Measurements from ENCODE around the gene ZNF79. TPM values are rescaled to one million over a fixed set of nuclear protein-coding genes. Genes with fewer than 3 reads are reported as not detected.
A peak's percentile ranks its signal among the peaks of the same experiment; 100 is the strongest.

Gene ZNF79
- total RNA-seq, 2 experiments from 2014 or later = 12.5 to 12.7 TPM

- Mint-ChIP-seq H3K9me3 (no peaks in the 10 kb centered on the region), H3K4me3 (no peak overlapping the region), H3K27me3 (no peaks in the 10 kb centered on the region), H3K36me3 (ENCODE audit: low read depth) (peaks cover 3% of the 10 kb centered on the region), H3K4me1 (peaks cover 20% of the 10 kb centered on the region), H3K27ac (no peak overlapping the region)
- DNase-seq = no peak
- POLR2A ChIA-PET = interaction anchor here (2.4 kb wide), 1 partner anchor 31 kb away, joined by 12 read pairs; the partner anchor contains the start of genes LRSAM1 and RPL12
- CTCF ChIA-PET = no interaction called here
Observed at GRCh38 chr9:127419348-127419747, 4.8 kb upstream of the ZNF79 start.

DNA sequence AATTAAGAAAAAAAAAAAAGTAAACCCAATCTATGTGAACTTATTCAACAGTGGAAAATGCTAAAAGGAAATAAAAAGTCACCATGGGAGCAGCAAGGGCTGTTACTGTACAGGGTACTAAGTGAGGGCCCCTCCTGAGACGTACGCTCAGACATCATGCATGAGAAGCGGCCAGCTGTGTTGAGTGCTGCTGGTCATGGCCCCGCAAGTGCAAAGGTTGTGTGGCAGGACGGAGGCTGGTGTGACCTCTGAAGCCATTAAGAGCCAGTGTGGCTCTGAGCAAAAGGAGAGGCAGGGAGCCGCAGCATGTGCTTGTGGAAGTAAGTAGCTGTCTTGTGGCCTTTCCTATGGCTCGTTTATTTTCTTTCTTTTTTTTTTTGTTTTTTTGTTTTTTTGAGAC lies 3.1 kb upstream of the ZNF79 start:
- POLR2A ChIA-PET = no interaction called here
- Mint-ChIP-seq H3K27ac (no peak overlapping the region), H3K27me3 (no peaks in the 10 kb centered on the region), H3K4me3 (no peak overlapping the region), H3K4me1 (peaks cover 36% of the 10 kb centered on the region), H3K36me3 (ENCODE audit: low read depth) (peaks cover 7% of the 10 kb centered on the region), H3K9me3 (no peaks in the 10 kb centered on the region)
- CTCF ChIA-PET = no interaction called here
- DNase-seq = no peak

DNA sequence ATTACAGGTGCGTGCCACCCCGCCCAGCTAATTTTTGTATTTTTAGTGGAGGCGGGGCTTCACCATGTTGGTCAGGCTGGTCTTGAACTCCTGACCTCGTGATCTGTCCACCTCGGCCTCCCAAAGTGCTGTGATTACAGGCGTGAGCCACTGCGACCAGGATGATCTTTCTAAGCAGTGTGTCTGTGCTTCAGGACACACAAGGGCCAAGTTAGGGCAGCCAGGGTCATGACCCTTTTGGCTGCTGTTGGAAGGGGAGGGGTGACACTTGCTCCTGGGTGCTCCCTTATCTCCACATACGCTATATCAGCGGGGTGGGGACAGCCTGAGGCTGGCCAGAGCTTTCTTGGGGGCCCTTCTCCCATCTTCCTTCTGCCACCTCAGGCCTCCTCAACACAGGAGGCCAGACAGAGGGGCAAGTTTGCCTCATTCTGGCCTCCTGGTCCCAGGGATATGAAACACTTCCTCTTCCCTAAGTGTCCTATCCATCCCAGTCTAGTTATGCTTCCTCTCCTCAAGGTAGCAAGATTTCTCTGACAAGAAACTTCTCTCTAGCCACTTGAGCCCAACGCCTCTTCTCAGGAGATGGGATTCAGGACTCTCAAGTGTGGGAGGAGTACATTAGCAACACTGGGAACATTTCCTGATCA lies 1.9 kb upstream of the ZNF79 start:
- Mint-ChIP-seq H3K27me3 (no peaks in the 10 kb centered on the region), H3K27ac (no peak overlapping the region), H3K4me3 (no peak overlapping the region), H3K4me1 (peaks cover 45% of the 10 kb centered on the region), H3K36me3 (ENCODE audit: low read depth) (peaks cover 14% of the 10 kb centered on the region), H3K9me3 (no peaks in the 10 kb centered on the region)
- no peak for DNase-seq
- POLR2A ChIA-PET = interaction anchor here (2.4 to 4.0 kb wide), 2 partner anchors 25 to 29 kb away, joined by 14 to 75 read pairs; partner anchors contain the start of genes LRSAM1, RPL12 and SLC2A8
- CTCF ChIA-PET = no interaction called here

GRCh38 chr9:127422787-127423186 lies 1.4 kb upstream of the ZNF79 start:
- H3K4me3 Mint-ChIP-seq = peak overlapping the region; percentile 93
- ChIA-PET CTCF (interaction anchor here (0.6 to 1.2 kb wide), 2 partner anchors 208 to 455 kb away, joined by 3 read pairs; no protein-coding TSS in a partner anchor), POLR2A (interaction anchor here (0.9 to 4.0 kb wide), 4 partner anchors 26 to 178 kb away, joined by 3 to 75 read pairs (median 8); partner anchors contain the start of genes LRSAM1, RPL12 and SLC2A8)
- no peaks in the 10 kb centered on the region for H3K27me3 Mint-ChIP-seq
- no peak overlapping the region for H3K27ac Mint-ChIP-seq
- no peaks in the 10 kb centered on the region for H3K9me3 Mint-ChIP-seq
- DNase-seq = no peak
- H3K36me3 Mint-ChIP-seq (ENCODE audit: low read depth) = peaks cover 15% of the 10 kb centered on the region
- H3K4me1 Mint-ChIP-seq = peaks cover 49% of the 10 kb centered on the region

DNA sequence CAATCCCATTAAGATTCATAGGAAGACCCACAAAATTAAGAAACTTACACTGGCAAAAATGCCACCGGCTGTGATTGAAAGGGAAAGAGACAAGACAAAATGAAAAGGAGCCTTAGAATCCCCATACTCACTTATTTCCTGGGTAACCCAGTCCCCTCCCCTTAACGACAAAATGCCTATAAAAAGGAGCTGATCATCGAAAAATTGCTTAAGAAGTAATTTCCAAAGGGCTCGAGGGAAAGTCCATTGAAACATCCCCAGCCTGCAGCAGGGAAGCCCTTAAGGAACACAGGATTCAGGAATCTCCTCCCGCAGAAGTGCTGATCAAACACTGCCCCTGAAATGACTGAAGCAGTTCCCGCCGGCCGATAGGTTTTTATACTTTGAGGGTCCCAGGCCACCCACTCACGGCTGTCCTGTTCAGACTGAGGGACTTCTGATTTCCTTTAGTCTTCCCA lies 677 bp upstream of the ZNF79 start:
- DNase-seq = no peak
- no peaks in the 10 kb centered on the region for H3K27me3 Mint-ChIP-seq
- peak overlapping the region; percentile 93 for H3K4me3 Mint-ChIP-seq
- peaks cover 53% of the 10 kb centered on the region for H3K4me1 Mint-ChIP-seq
- CTCF ChIA-PET = interaction anchor here (1.2 to 1.6 kb wide), 2 partner anchors 27 to 209 kb away, joined by 3 to 11 read pairs; partner anchors contain the start of gene SLC2A8
- POLR2A ChIA-PET = interaction anchor here (0.9 to 4.0 kb wide), 11 partner anchors 8 to 199 kb away, joined by 3 to 75 read pairs (median 5); partner anchors contain the start of genes LRSAM1, RPL12 and SLC2A8
- H3K36me3 Mint-ChIP-seq (ENCODE audit: low read depth) = peaks cover 21% of the 10 kb centered on the region
- no peaks in the 10 kb centered on the region for H3K9me3 Mint-ChIP-seq
- peak overlapping the region; percentile 91 for H3K27ac Mint-ChIP-seq

DNA sequence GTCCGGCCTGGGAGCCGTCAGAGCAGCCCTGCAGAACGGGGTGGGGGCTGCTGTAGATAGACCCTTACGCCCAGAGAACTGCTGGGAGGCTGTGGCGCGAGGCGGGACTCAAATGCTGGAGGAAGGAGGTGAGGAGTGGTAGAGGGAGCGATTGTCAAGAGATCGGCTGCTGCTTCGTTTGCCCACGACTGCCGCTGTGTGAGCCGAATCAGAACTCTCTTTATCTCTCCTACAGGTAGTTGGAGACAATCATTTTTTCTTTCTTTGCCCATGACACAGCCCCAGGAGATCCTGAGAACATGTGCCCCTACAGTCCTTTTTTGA lies 456 bp downstream of the ZNF79 start:
- Mint-ChIP-seq H3K27ac (peak overlapping the region; percentile 91), H3K4me1 (peaks cover 52% of the 10 kb centered on the region), H3K9me3 (no peaks in the 10 kb centered on the region), H3K4me3 (peak overlapping the region; percentile 93), H3K36me3 (ENCODE audit: low read depth) (peaks cover 28% of the 10 kb centered on the region), H3K27me3 (no peaks in the 10 kb centered on the region)
- DNase-seq = no peak
- POLR2A ChIA-PET = interaction anchor here (0.9 to 4.0 kb wide), 12 partner anchors 9 to 620 kb away, joined by 3 to 75 read pairs (median 4); partner anchors contain the start of genes LRSAM1, RPL12, SLC2A8 and ZBTB43
- CTCF ChIA-PET = interaction anchor here (0.6 to 1.6 kb wide), 5 partner anchors 12 to 847 kb away, joined by 3 to 11 read pairs (median 5); partner anchors contain the start of genes LRSAM1, RPL12 and SLC2A8

DNA sequence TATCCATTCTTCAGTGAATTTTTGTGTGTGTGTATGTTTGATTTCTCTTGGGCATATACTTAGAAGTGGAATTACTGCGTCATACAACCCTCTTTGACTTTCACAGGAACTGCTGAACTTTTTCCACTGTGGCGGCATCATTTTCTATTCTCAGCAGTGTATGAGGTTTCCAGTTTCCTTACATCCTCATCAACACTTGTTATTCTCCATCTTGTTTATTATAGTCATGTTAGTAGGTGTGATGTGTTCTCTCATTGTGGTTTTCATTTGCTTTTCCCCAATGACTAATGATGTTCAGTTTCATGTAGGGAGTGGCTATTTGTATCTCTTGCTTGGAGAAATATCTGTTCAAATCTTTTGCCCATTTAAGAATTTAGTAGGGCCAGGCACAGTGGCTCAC lies 2.6 kb downstream of the ZNF79 start:
- peak overlapping the region; percentile 88 for H3K27ac Mint-ChIP-seq
- ChIA-PET POLR2A (no interaction called here), CTCF (no interaction called here)

DNA sequence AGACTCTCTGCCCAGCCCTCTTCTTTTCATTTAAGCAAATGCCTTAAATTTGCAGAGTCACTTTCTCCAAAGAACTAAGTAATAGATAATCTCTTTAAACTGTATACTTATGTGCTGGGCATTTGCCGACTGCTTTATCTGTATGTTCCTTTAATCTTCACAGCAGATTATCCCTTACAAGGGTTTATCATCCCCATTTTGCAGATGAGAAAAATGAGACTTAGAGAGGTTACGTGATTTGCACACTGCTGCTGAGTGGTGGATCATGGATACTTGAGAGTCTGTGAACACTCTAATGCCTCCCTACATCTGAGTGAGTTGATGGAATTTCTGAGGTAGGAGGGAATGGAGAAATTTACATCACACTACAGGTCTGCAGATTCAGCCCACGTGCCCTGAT lies 4.2 kb downstream of the ZNF79 start:
- H3K36me3 Mint-ChIP-seq (ENCODE audit: low read depth) = peaks cover 50% of the 10 kb centered on the region
- ChIA-PET CTCF (interaction anchor here (1.0 kb wide), 1 partner anchor 27 kb away, joined by 3 read pairs; no protein-coding TSS in a partner anchor), POLR2A (interaction anchor here (1.6 to 7.0 kb wide), 2 partner anchors 9 to 22 kb away, joined by 4 to 33 read pairs; partner anchors contain the start of genes LRSAM1 and RPL12)
- no peaks in the 10 kb centered on the region for H3K27me3 Mint-ChIP-seq
- peaks cover 53% of the 10 kb centered on the region for H3K4me1 Mint-ChIP-seq
- DNase-seq = no peak
- no peak overlapping the region for H3K4me3 Mint-ChIP-seq
- H3K9me3 Mint-ChIP-seq = no peaks in the 10 kb centered on the region
- H3K27ac Mint-ChIP-seq = peak overlapping the region; percentile 10

More for the DNA sequence above, 2.6 kb downstream of the ZNF79 start:
- Mint-ChIP-seq H3K36me3 (ENCODE audit: low read depth) (peaks cover 47% of the 10 kb centered on the region), H3K4me3 (peak overlapping the region; percentile 93), H3K9me3 (no peaks in the 10 kb centered on the region), H3K4me1 (peaks cover 61% of the 10 kb centered on the region), H3K27me3 (no peaks in the 10 kb centered on the region)
- peak; percentile 51 for DNase-seq

GRCh38 chr9:127430415-127430814 lies 6.2 kb downstream of the ZNF79 start:
- DNase-seq = no peak
- H3K36me3 Mint-ChIP-seq (ENCODE audit: low read depth) = peaks cover 62% of the 10 kb centered on the region
- peaks cover 40% of the 10 kb centered on the region for H3K4me1 Mint-ChIP-seq
- no peak overlapping the region for H3K27ac Mint-ChIP-seq
- H3K27me3 Mint-ChIP-seq = no peaks in the 10 kb centered on the region
- ChIA-PET CTCF (interaction anchor here (2.1 kb wide), 1 partner anchor 33 kb away, joined by 6 read pairs; the partner anchor contains the start of gene SLC2A8), POLR2A (interaction anchor here (0.7 to 7.0 kb wide), 2 partner anchors 18 to 20 kb away, joined by 3 to 33 read pairs; partner anchors contain the start of genes LRSAM1 and RPL12)
- no peaks in the 10 kb centered on the region for H3K9me3 Mint-ChIP-seq
- no peak overlapping the region for H3K4me3 Mint-ChIP-seq

- peak overlapping the region; percentile 83 for H3K27ac Mint-ChIP-seq
- H3K4me1 Mint-ChIP-seq = peaks cover 16% of the 10 kb centered on the region
- peak; percentile 45 for DNase-seq
- no peak overlapping the region for H3K4me3 Mint-ChIP-seq
- no peaks in the 10 kb centered on the region for H3K27me3 Mint-ChIP-seq
- H3K9me3 Mint-ChIP-seq = peaks cover 4% of the 10 kb centered on the region
- ChIA-PET POLR2A (interaction anchor here (1.0 to 4.0 kb wide), 4 partner anchors 9 to 14 kb away, joined by 4 to 33 read pairs (median 8); partner anchors contain the start of genes LRSAM1, RPL12 and ZNF79), CTCF (interaction anchor here (1.4 to 2.0 kb wide), 2 partner anchors 9 to 13 kb away, joined by 3 to 5 read pairs; partner anchors contain the start of gene RPL12)
- H3K36me3 Mint-ChIP-seq (ENCODE audit: low read depth) = peaks cover 85% of the 10 kb centered on the region
Observed at GRCh38 chr9:127437497-127438264, 13.5 kb downstream of the ZNF79 start.

GRCh38 chr9:127438394-127438793 lies 14.2 kb downstream of the ZNF79 start:
- Mint-ChIP-seq H3K9me3 (peaks cover 8% of the 10 kb centered on the region), H3K27me3 (no peaks in the 10 kb centered on the region), H3K4me1 (peaks cover 16% of the 10 kb centered on the region), H3K27ac (peak overlapping the region; percentile 83), H3K4me3 (no peak overlapping the region), H3K36me3 (ENCODE audit: low read depth) (peaks cover 87% of the 10 kb centered on the region)
- DNase-seq = no peak
- POLR2A ChIA-PET = interaction anchor here (1.0 to 4.0 kb wide), 3 partner anchors 9 to 12 kb away, joined by 4 to 33 read pairs (median 13); partner anchors contain the start of genes LRSAM1 and RPL12
- CTCF ChIA-PET = interaction anchor here (1.4 to 2.0 kb wide), 2 partner anchors 8 to 12 kb away, joined by 3 to 5 read pairs; partner anchors contain the start of gene RPL12

- CTCF ChIA-PET = interaction anchor here (1.0 to 1.4 kb wide), 2 partner anchors 11 to 15 kb away, joined by 3 to 5 read pairs; no protein-coding TSS in a partner anchor
- H3K4me1 Mint-ChIP-seq = peaks cover 26% of the 10 kb centered on the region
- no peak for DNase-seq
Observed at GRCh38 chr9:127444283-127444920, 20.2 kb downstream of the ZNF79 start.

More at GRCh38 chr9:127444283-127444920, 20.2 kb downstream of the ZNF79 start:
- Mint-ChIP-seq H3K36me3 (ENCODE audit: low read depth) (peaks cover 95% of the 10 kb centered on the region), H3K27me3 (no peaks in the 10 kb centered on the region), H3K4me3 (no peak overlapping the region), H3K9me3 (peaks cover 36% of the 10 kb centered on the region), H3K27ac (no peak overlapping the region)
- POLR2A ChIA-PET = interaction anchor here (2.0 kb wide), 1 partner anchor 20 kb away, joined by 8 read pairs; the partner anchor contains the start of gene ZNF79
